ENCODE results near the gene PI16. TPM values are rescaled to one million over a fixed set of nuclear protein-coding genes. Genes with fewer than 3 reads are reported as not detected.
A peak's percentile ranks its signal among the peaks of the same experiment; 100 is the strongest.

Gene PI16
- polyA plus RNA-seq, 1 donor from 2014 or later = not detected

DNA sequence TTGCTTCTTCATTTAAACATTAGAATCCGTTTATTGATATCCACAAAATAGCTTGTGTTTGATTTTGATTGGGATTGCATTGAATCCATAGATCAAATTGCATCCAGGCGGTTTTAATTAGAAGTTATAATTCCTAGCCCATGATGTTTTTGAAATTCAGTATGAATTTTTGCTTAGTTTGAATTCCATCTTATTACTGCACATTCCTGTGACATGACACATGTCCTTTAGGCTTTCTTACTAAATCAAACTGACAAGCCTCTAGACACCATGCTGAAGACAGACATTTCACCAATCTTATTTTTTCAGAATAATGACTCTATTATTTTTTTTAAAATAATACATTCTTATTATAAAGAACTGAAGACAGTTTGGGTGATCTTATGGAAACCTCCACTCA, 21.4 kb upstream of the PI16 start:
- H3K27me3 ChIP-seq (ENCODE audit: insufficient read depth, low read depth, low read length) = no peaks in the 10 kb centered on the region
- no peak for TF ChIP-seq RAD21 (conservative IDR thresholded peaks at IDR 0.05)
- TF ChIP-seq POLR2AphosphoS5 (IDR thresholded peaks at IDR 0.05) = no peak
- TF ChIP-seq, protein P1, sequence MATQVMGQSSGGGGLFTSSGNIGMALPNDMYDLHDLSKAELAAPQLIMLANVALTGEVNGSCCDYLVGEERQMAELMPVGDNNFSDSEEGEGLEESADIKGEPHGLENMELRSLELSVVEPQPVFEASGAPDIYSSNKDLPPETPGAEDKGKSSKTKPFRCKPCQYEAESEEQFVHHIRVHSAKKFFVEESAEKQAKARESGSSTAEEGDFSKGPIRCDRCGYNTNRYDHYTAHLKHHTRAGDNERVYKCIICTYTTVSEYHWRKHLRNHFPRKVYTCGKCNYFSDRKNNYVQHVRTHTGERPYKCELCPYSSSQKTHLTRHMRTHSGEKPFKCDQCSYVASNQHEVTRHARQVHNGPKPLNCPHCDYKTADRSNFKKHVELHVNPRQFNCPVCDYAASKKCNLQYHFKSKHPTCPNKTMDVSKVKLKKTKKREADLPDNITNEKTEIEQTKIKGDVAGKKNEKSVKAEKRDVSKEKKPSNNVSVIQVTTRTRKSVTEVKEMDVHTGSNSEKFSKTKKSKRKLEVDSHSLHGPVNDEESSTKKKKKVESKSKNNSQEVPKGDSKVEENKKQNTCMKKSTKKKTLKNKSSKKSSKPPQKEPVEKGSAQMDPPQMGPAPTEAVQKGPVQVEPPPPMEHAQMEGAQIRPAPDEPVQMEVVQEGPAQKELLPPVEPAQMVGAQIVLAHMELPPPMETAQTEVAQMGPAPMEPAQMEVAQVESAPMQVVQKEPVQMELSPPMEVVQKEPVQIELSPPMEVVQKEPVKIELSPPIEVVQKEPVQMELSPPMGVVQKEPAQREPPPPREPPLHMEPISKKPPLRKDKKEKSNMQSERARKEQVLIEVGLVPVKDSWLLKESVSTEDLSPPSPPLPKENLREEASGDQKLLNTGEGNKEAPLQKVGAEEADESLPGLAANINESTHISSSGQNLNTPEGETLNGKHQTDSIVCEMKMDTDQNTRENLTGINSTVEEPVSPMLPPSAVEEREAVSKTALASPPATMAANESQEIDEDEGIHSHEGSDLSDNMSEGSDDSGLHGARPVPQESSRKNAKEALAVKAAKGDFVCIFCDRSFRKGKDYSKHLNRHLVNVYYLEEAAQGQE (IDR thresholded peaks at IDR 0.05; ENCODE audit: borderline replicate concordance) = no peak
- no peak for TF ChIP-seq MXI1 (conservative IDR thresholded peaks at IDR 0.05; ENCODE audit: poor library complexity, severe bottlenecking)
- TF ChIP-seq SMC3 (conservative IDR thresholded peaks at IDR 0.05; ENCODE audit: poor library complexity) = no peak
- no peak for TF ChIP-seq TAF1 (IDR thresholded peaks at IDR 0.05; ENCODE audit: low read depth)
- TF ChIP-seq EP300 (conservative IDR thresholded peaks at IDR 0.05; ENCODE audit: poor library complexity, severe bottlenecking) = no peak
- no peak for TF ChIP-seq EZH2 (IDR thresholded peaks at IDR 0.05; ENCODE audit: borderline replicate concordance, insufficient read depth, low read length, poor library complexity, severe bottlenecking)
- TF ChIP-seq, protein P2, sequence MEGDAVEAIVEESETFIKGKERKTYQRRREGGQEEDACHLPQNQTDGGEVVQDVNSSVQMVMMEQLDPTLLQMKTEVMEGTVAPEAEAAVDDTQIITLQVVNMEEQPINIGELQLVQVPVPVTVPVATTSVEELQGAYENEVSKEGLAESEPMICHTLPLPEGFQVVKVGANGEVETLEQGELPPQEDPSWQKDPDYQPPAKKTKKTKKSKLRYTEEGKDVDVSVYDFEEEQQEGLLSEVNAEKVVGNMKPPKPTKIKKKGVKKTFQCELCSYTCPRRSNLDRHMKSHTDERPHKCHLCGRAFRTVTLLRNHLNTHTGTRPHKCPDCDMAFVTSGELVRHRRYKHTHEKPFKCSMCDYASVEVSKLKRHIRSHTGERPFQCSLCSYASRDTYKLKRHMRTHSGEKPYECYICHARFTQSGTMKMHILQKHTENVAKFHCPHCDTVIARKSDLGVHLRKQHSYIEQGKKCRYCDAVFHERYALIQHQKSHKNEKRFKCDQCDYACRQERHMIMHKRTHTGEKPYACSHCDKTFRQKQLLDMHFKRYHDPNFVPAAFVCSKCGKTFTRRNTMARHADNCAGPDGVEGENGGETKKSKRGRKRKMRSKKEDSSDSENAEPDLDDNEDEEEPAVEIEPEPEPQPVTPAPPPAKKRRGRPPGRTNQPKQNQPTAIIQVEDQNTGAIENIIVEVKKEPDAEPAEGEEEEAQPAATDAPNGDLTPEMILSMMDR (IDR thresholded peaks at IDR 0.05; ENCODE audit: poor library complexity, severe bottlenecking) = no peak
- no peak overlapping the region for H3K9ac ChIP-seq (ENCODE audit: low read length)
- H3K9me2 ChIP-seq (ENCODE audit: insufficient read depth, low read length) = no peaks in the 10 kb centered on the region
- no peaks in the 10 kb centered on the region for H3K36me3 ChIP-seq (ENCODE audit: insufficient read depth, low read length)
- no peaks in the 10 kb centered on the region for H4K20me1 ChIP-seq (ENCODE audit: insufficient read depth)
- H3K4me3 ChIP-seq (ENCODE audit: low read length) = no peak overlapping the region
- H2AFZ ChIP-seq (ENCODE audit: low read depth, low read length) = no peak overlapping the region
- H3K27ac ChIP-seq (ENCODE audit: low read length) = peak overlapping the region; percentile 2
- no peaks in the 10 kb centered on the region for H3F3A ChIP-seq (ENCODE audit: insufficient read depth, low read length, poor library complexity, severe bottlenecking)
- H3K4me2 ChIP-seq (ENCODE audit: low read length) = no peak overlapping the region
- H3K9me3 ChIP-seq (ENCODE audit: low read length) = no peaks in the 10 kb centered on the region
- H3K79me2 ChIP-seq (replicated peaks; ENCODE audit: insufficient read depth, low read length) = no peaks in the 10 kb centered on the region

DNA sequence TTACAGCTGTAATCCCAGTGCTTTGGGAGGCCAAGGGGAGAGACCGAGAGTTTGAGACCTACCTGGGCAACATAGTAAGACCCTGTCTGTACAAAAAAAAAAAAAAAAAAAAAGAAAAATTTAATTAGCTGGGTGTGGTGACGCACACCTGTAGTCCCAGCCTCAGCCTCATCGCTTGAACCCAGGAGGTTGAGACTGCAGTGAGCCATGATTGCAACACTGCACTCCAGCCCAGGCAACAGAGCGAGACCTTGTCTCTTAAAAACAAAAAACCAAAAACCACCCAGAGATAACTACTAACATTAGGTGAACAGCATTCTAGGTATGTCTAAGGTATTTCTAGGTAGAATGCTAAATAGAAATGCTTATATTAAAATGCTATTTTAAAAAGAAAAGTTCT, 21.0 kb upstream of the PI16 start:
- Histone ChIP-seq H3K36me3 (ENCODE audit: insufficient read depth, low read length) (no peaks in the 10 kb centered on the region), H3F3A (ENCODE audit: insufficient read depth, low read length, poor library complexity, severe bottlenecking) (no peaks in the 10 kb centered on the region), H3K9me2 (ENCODE audit: insufficient read depth, low read length) (no peaks in the 10 kb centered on the region), H3K4me2 (ENCODE audit: low read length) (no peak overlapping the region), H3K79me2 (replicated peaks; ENCODE audit: insufficient read depth, low read length) (no peaks in the 10 kb centered on the region), H3K27me3 (ENCODE audit: insufficient read depth, low read depth, low read length) (no peaks in the 10 kb centered on the region), H3K9me3 (ENCODE audit: low read length) (no peaks in the 10 kb centered on the region), H3K9ac (ENCODE audit: low read length) (no peak overlapping the region), H3K27ac (ENCODE audit: low read length) (peak overlapping the region; percentile 2), H4K20me1 (ENCODE audit: insufficient read depth) (no peaks in the 10 kb centered on the region), H2AFZ (ENCODE audit: low read depth, low read length) (no peak overlapping the region), H3K4me3 (ENCODE audit: low read length) (no peak overlapping the region)
- no peak for TF ChIP-seq SMC3 (conservative IDR thresholded peaks at IDR 0.05; ENCODE audit: poor library complexity)
- TF ChIP-seq, protein P2 (IDR thresholded peaks at IDR 0.05; ENCODE audit: poor library complexity, severe bottlenecking) = no peak
- TF ChIP-seq, protein P1 (IDR thresholded peaks at IDR 0.05; ENCODE audit: borderline replicate concordance) = no peak
- TF ChIP-seq MXI1 (conservative IDR thresholded peaks at IDR 0.05; ENCODE audit: poor library complexity, severe bottlenecking) = no peak
- no peak for TF ChIP-seq POLR2AphosphoS5 (IDR thresholded peaks at IDR 0.05)
- TF ChIP-seq TAF1 (IDR thresholded peaks at IDR 0.05; ENCODE audit: low read depth) = no peak

Data from neural cell (in vitro differentiated cells).